Endodermal cell (in vitro differentiated cells): Measurements from ENCODE around the gene GCNT2. TPM values are rescaled to one million over a fixed set of nuclear protein-coding genes. Genes with fewer than 3 reads are reported as not detected.

Experiments used
- DNase-seq: peaks from one replicate; pipeline ENCODE4 v3.0.0-alpha.2; 2017
- H3K27ac ChIP-seq: 2 replicates; pipeline ENCODE4 v1.5.1; 2013; ENCODE audit warnings: mild to moderate bottlenecking, low read depth, low read length, moderate library complexity
- H3K27me3 ChIP-seq: 2 replicates; pipeline ENCODE4 v1.6.1; 2013; ENCODE audit warnings: mild to moderate bottlenecking, low read length, moderate library complexity; ENCODE audit not compliant: insufficient read depth, control insufficient read depth, poor library complexity, severe bottlenecking
- H3K36me3 ChIP-seq: 2 replicates; pipeline ENCODE4 v1.7.0; 2013; ENCODE audit warnings: mild to moderate bottlenecking, low read length, moderate library complexity; ENCODE audit not compliant: control insufficient read depth, insufficient read depth
- H3K4me1 ChIP-seq: one replicate; pipeline ENCODE4 v1.7.0; 2013; ENCODE audit warnings: low read length; ENCODE audit not compliant: control insufficient read depth, insufficient read depth
- H3K4me3 ChIP-seq: 2 replicates; pipeline ENCODE4 v1.5.1; 2013; ENCODE audit warnings: mild to moderate bottlenecking, low read length, moderate library complexity
- H3K9ac ChIP-seq: 2 replicates; pipeline ENCODE4 v1.6.1; 2013; ENCODE audit warnings: mild to moderate bottlenecking, low read length, moderate library complexity; ENCODE audit not compliant: poor library complexity, severe bottlenecking; ENCODE audit errors: extremely low read depth
- H3K9me3 ChIP-seq: 2 replicates; pipeline ENCODE4 v1.6.1; 2013; ENCODE audit warnings: mild to moderate bottlenecking, low read length, moderate library complexity; ENCODE audit not compliant: control insufficient read depth
- H3K27ac Mint-ChIP-seq: 2 replicates; pipeline ENCODE4 v1.8.0; 2020; ENCODE audit warnings: mixed read lengths
- H3K27me3 Mint-ChIP-seq: 2 replicates; pipeline ENCODE4 v1.8.0; 2021; ENCODE audit warnings: mild to moderate bottlenecking, mixed read lengths; ENCODE audit not compliant: insufficient read depth
- H3K36me3 Mint-ChIP-seq: 2 replicates; pipeline ENCODE4 v1.8.0; 2020; ENCODE audit warnings: low read depth, mixed read lengths
- H3K4me1 Mint-ChIP-seq: 2 replicates; pipeline ENCODE4 v1.8.0; 2020; ENCODE audit warnings: mixed read lengths
- H3K4me3 Mint-ChIP-seq: 2 replicates; pipeline ENCODE4 v1.8.0; 2020; ENCODE audit warnings: mild to moderate bottlenecking, moderate library complexity, mixed read lengths
- H3K9me3 Mint-ChIP-seq: 2 replicates; pipeline ENCODE4 v1.8.0; 2020; ENCODE audit warnings: mild to moderate bottlenecking, mixed read lengths
- CTCF ChIP-seq: fragments of 200-600 bp; sonication (generic); conservative IDR thresholded peaks from 2 replicates; pipeline ENCODE4 v1.5.0; 2021; ENCODE audit warnings: antibody characterized with exemption, mild to moderate bottlenecking
- WGBS, 2 experiments: methylation state at CpG; one replicate each; pipeline versions ENCODE4 v1.1.5 to v1.1.7; 2013; ENCODE audit warnings: missing lambda C conversion rate in 2 of 2, mixed read lengths in 1 of 2; ENCODE audit not compliant: insufficient coverage in 1 of 2, insufficient read length in 1 of 2; 5-methylcytosine and 5-hydroxymethylcytosine counted together
- total RNA-seq, 2 donors: library from RNA; stranded (reverse); fragmentation: NEBNext Ultra II Directional in 1 of 2; extraction: Animal tissue kit (Norgen Biotek cat#: 25700) in 1 of 2; gene quantifications; 2 replicates in 1 of 2; 3 replicates in 1 of 2; pipeline ENCODE4 v1.2.1, GENCODE V29; 2021

Gene GCNT2
- total RNA-seq, 2 donors from 2014 or later: 23.3 to 24.9 TPM

- no peak overlapping the region for H3K4me3 Mint-ChIP-seq
Measured at GRCh38 chr6:10540073-10540746, 19.1 kb downstream of the GCNT2 start.

GRCh38 chr6:10541591-10541990, 20.4 kb downstream of the GCNT2 start:
- H3K9me3 Mint-ChIP-seq: peaks cover 15% of the 10 kb centered on the region
- Histone ChIP-seq H3K9ac (no peak overlapping the region), H3K27me3 (no peaks in the 10 kb centered on the region), H3K9me3 (peaks cover 12% of the 10 kb centered on the region), H3K36me3 (no peaks in the 10 kb centered on the region), H3K27ac (no peak overlapping the region), H3K4me1 (no peaks in the 10 kb centered on the region), H3K4me3 (no peak overlapping the region)
- no peak for DNase-seq
- H3K36me3 Mint-ChIP-seq: no peaks in the 10 kb centered on the region
- peaks cover 19% of the 10 kb centered on the region for H3K4me1 Mint-ChIP-seq
- TF ChIP-seq CTCF: no peak
- H3K27me3 Mint-ChIP-seq: no peaks in the 10 kb centered on the region
- 86 to 100% methylated on average over 1 of the region's 1 CpG for WGBS, 2 experiments
- no peak overlapping the region for H3K4me3 Mint-ChIP-seq
- no peak overlapping the region for H3K27ac Mint-ChIP-seq

More at GRCh38 chr6:10540073-10540746, 19.1 kb downstream of the GCNT2 start:
- Histone ChIP-seq H3K9me3 (peaks cover 24% of the 10 kb centered on the region), H3K36me3 (no peaks in the 10 kb centered on the region), H3K4me1 (no peaks in the 10 kb centered on the region), H3K27me3 (no peaks in the 10 kb centered on the region), H3K4me3 (no peak overlapping the region), H3K9ac (no peak overlapping the region), H3K27ac (no peak overlapping the region)
- DNase-seq: no peak
- no peak overlapping the region for H3K27ac Mint-ChIP-seq
- 79 to 90% methylated on average over 2 to 4 of the region's 4 CpGs for WGBS, 2 experiments
- H3K36me3 Mint-ChIP-seq: no peaks in the 10 kb centered on the region
- H3K4me1 Mint-ChIP-seq: peaks cover 11% of the 10 kb centered on the region
- no peak for TF ChIP-seq CTCF
- no peaks in the 10 kb centered on the region for H3K27me3 Mint-ChIP-seq
- peaks cover 20% of the 10 kb centered on the region for H3K9me3 Mint-ChIP-seq

- no peak overlapping the region for H3K27ac Mint-ChIP-seq
- H3K4me3 Mint-ChIP-seq: no peak overlapping the region
- Histone ChIP-seq H3K4me3 (no peak overlapping the region), H3K27me3 (no peaks in the 10 kb centered on the region), H3K9ac (no peak overlapping the region), H3K4me1 (no peaks in the 10 kb centered on the region), H3K36me3 (no peaks in the 10 kb centered on the region), H3K27ac (no peak overlapping the region), H3K9me3 (peaks cover 8% of the 10 kb centered on the region)
- peaks cover 19% of the 10 kb centered on the region for H3K4me1 Mint-ChIP-seq
- no peak for DNase-seq
- no peaks in the 10 kb centered on the region for H3K36me3 Mint-ChIP-seq
- H3K9me3 Mint-ChIP-seq: peaks cover 9% of the 10 kb centered on the region
- 95% methylated on average over 1 of the region's 2 CpGs; no CpG with 5 or more reads in 1 of the 2 experiments for WGBS, 2 experiments
- no peak for TF ChIP-seq CTCF
- no peaks in the 10 kb centered on the region for H3K27me3 Mint-ChIP-seq
Measured at GRCh38 chr6:10542213-10542612, 21.1 kb downstream of the GCNT2 start.
